Esophagus squamous epithelium (tissue), 5 donors: Measurements from ENCODE around the gene SAPCD2. TPM values are rescaled to one million over a fixed set of nuclear protein-coding genes. Genes with fewer than 3 reads are reported as not detected.

ENCODE experiments used
- DNase-seq: peaks from one replicate; lab custom pipeline; 2025; lab: John Stamatoyannopoulos, UW
- H3K27ac ChIP-seq, 4 donors: fragments of 200-600 bp; sonication (generic); one replicate each; pipeline ENCODE4 v1.5.1; 2016 to 2019; ENCODE audit warnings: mild to moderate bottlenecking in 1 of 4
- H3K27me3 ChIP-seq, 4 donors: fragments of 200-600 bp; sonication (generic); 1 replicate in 3 of 4; 2 replicates in 1 of 4; pipeline versions ENCODE4 v1.5.1 to v1.6.0; 2017 to 2021; ENCODE audit warnings: antibody characterized with exemption in 1 of 4
- H3K36me3 ChIP-seq, 3 donors: fragments of 200-600 bp; sonication (generic); one replicate each; pipeline ENCODE4 v1.5.1; 2016 to 2019
- H3K4me1 ChIP-seq, 3 donors: fragments of 200-600 bp; sonication (generic); one replicate each; pipeline ENCODE4 v1.5.1; 2017 to 2019
- H3K4me3 ChIP-seq, 4 donors: fragments of 200-600 bp; sonication (generic); 1 replicate in 3 of 4; 2 replicates in 1 of 4; pipeline ENCODE4 v1.5.1; 2016 to 2019; ENCODE audit warnings: mild to moderate bottlenecking in 2 of 4, moderate library complexity in 1 of 4
- H3K9me3 ChIP-seq, 3 donors: fragments of 200-600 bp; sonication (generic); one replicate each; pipeline ENCODE4 v1.5.1; 2016 to 2019
- CTCF ChIP-seq, 6 experiments: fragments of 450-650 bp in 4 of 6; fragments of 200-600 bp in 2 of 6; sonication (generic) in 2 of 6; IDR thresholded peaks; one replicate each; pipeline ENCODE4 v1.5.1; 2016 to 2019; ENCODE audit warnings: antibody characterized with exemption in 6 of 6, mild to moderate bottlenecking in 4 of 6, moderate library complexity in 4 of 6
- POLR2A ChIP-seq, 4 donors: fragments of 450-650 bp; IDR thresholded peaks; one replicate each; pipeline ENCODE4 v1.6.1; 2017; ENCODE audit warnings: antibody characterized with exemption in 4 of 4, mild to moderate bottlenecking in 4 of 4, moderate library complexity in 3 of 4
- WGBS, 2 donors: methylation state at CpG; one replicate each; pipeline ENCODE4 v1.1.5; 2018; 5-methylcytosine and 5-hydroxymethylcytosine counted together
- intact Hi-C: fragments of 100-400 bp; cut with DNase I; formaldehyde crosslinking; loops from one replicate; pipeline ENCODE4 v1.15.0; 2022
- total RNA-seq, 4 donors: library from RNA; depleted of rRNA; stranded (reverse); fragments of >200 nt; gene quantifications; one replicate each; pipeline ENCODE4 v1.1.0, GENCODE V29; 2016
- donor health status: DM: yes; HTN: yes; CAD: no.

SAPCD2 gene
- total RNA-seq, 4 donors from 2014 or later: 8.2 to 21.2 (median 14.7) TPM

GRCh38 chr9:137116027-137116507 lies 45.7 kb upstream of the SAPCD2 start:
- H3K36me3 ChIP-seq: peaks cover 4 to 24% (median 4%) of the 10 kb centered on the region in 3 donors
- 40% methylated on average over 1 of the region's 6 CpGs; no CpG with 5 or more reads in 1 of the 2 donors for WGBS, 2 donors
- TF ChIP-seq POLR2A (IDR thresholded peaks at IDR 0.05) (no peak), CTCF (IDR thresholded peaks at IDR 0.05) (no peak)
- H3K4me1 ChIP-seq: peaks cover 14 to 20% (median 15%) of the 10 kb centered on the region in 3 donors
- H3K4me3 ChIP-seq: no peak overlapping the region
- intact Hi-C loops: loop anchor here (5.0 kb wide), 1 partner anchor 111 kb away; the partner anchor contains the start of genes CYSRT1 and RNF224
- DNase-seq: no peak
- H3K27ac ChIP-seq: no peak overlapping the region
- peaks cover 0 to 17% (median 0%) of the 10 kb centered on the region in 4 donors for H3K27me3 ChIP-seq
- no peaks in the 10 kb centered on the region for H3K9me3 ChIP-seq

- H3K4me1 ChIP-seq: peaks cover 14 to 20% (median 15%) of the 10 kb centered on the region in 3 donors
- no peak for DNase-seq
- intact Hi-C loops: loop anchor here (5.0 kb wide), 1 partner anchor 112 kb away; the partner anchor contains the start of genes CYSRT1 and RNF224
- peaks cover 0 to 17% (median 0%) of the 10 kb centered on the region in 4 donors for H3K27me3 ChIP-seq
- peaks cover 4 to 30% (median 4%) of the 10 kb centered on the region in 3 donors for H3K36me3 ChIP-seq
- peak overlapping the region in 3 of 4 donors; percentile 57 to 94 (median 88) for H3K4me3 ChIP-seq
- TF ChIP-seq POLR2A (IDR thresholded peaks at IDR 0.05): no peak
- no peak for TF ChIP-seq CTCF (IDR thresholded peaks at IDR 0.05)
- H3K9me3 ChIP-seq: no peaks in the 10 kb centered on the region
- 70 to 73% methylated on average over 2 to 9 of the region's 21 CpGs for WGBS, 2 donors
- H3K27ac ChIP-seq: no peak overlapping the region
Measured at GRCh38 chr9:137115394-137116026, 45.2 kb upstream of the SAPCD2 start.

- H3K4me1 ChIP-seq: peaks cover 14 to 20% (median 15%) of the 10 kb centered on the region in 3 donors
- peak within 1 kb of the TSS; percentile 57 to 94 (median 73) for H3K4me3 ChIP-seq
- no peak for DNase-seq
- H3K36me3 ChIP-seq: peaks cover 4 to 37% (median 8%) of the 10 kb centered on the region in 3 donors
- intact Hi-C loops: loop anchor here (5.0 kb wide), 1 partner anchor 112 kb away; the partner anchor contains the start of genes CYSRT1 and RNF224
- TF ChIP-seq CTCF (IDR thresholded peaks at IDR 0.05) (peak in 2 of 6 experiments; percentile 10 to 23), POLR2A (IDR thresholded peaks at IDR 0.05) (peak in 2 of 4 donors; percentile 40 to 41)
- no peaks in the 10 kb centered on the region for H3K9me3 ChIP-seq
- H3K27ac ChIP-seq: peak within 1 kb of the TSS; percentile 44 to 76 (median 52)
- H3K27me3 ChIP-seq: peaks cover 0 to 17% (median 0%) of the 10 kb centered on the region in 4 donors
- WGBS, 2 donors: 0% methylated on average over 1 of the region's 70 CpGs
Measured at GRCh38 chr9:137114613-137115393, 44.4 kb upstream of the SAPCD2 start, which contains the start of gene DPP7. Gene DPP7 (minus strand): TSS chr9:137114733. CDS start chr9:137114713, 20 bp downstream.

GRCh38 chr9:137114220-137114612 lies 43.9 kb upstream of the SAPCD2 start:
- H3K9me3 ChIP-seq: no peaks in the 10 kb centered on the region
- H3K27me3 ChIP-seq: peaks cover 0 to 17% (median 0%) of the 10 kb centered on the region in 4 donors
- no peak for DNase-seq
- peaks cover 9 to 43% (median 9%) of the 10 kb centered on the region in 3 donors for H3K36me3 ChIP-seq
- TF ChIP-seq POLR2A (IDR thresholded peaks at IDR 0.05): no peak
- no peak for TF ChIP-seq CTCF (IDR thresholded peaks at IDR 0.05)
- peaks cover 14 to 20% (median 15%) of the 10 kb centered on the region in 3 donors for H3K4me1 ChIP-seq
- no CpG with 5 or more reads among the region's 45 CpGs for WGBS, 2 donors
- H3K4me3 ChIP-seq: peak overlapping the region; percentile 57 to 94 (median 73)
- intact Hi-C loops: no loop called here
- peak overlapping the region; percentile 44 to 76 (median 52) for H3K27ac ChIP-seq
